ENCODE data around the gene UGGT1. TPM values are rescaled to one million over a fixed set of nuclear protein-coding genes. Genes with fewer than 3 reads are reported as not detected.

Gene UGGT1
- total RNA-seq, 1 donor = 108 TPM

DNA sequence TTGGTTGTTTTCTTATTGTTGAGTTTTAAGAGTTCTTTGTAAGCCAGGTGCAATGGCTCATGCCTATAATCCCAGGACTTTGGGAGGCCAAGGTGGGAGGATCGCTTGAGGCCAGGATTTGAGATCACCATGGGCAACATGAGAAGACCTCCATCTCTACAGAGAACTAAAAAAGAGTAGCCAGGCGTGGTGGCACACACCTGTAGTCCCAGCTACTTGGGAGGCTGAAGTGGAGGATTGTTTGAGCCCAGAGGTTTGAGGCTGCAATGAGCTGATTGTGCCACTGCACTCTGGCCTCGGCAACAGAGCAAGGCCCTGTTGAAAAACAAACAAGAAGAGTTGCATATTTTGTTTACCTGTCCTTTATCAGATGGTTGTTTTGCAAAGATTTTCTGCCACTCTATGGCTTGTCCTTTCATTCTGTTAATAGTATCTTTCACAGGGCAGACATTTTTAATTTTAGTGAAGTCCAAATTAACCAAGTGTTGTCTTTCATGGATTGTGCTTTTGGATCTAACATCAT, 46.2 kb downstream of the UGGT1 start:
- DNase-seq (ENCODE audit: low read depth) = no peak
- no peak overlapping the region for H3K4me3 ChIP-seq (ENCODE audit: low read depth, low read length)
- TF ChIP-seq, protein P1, sequence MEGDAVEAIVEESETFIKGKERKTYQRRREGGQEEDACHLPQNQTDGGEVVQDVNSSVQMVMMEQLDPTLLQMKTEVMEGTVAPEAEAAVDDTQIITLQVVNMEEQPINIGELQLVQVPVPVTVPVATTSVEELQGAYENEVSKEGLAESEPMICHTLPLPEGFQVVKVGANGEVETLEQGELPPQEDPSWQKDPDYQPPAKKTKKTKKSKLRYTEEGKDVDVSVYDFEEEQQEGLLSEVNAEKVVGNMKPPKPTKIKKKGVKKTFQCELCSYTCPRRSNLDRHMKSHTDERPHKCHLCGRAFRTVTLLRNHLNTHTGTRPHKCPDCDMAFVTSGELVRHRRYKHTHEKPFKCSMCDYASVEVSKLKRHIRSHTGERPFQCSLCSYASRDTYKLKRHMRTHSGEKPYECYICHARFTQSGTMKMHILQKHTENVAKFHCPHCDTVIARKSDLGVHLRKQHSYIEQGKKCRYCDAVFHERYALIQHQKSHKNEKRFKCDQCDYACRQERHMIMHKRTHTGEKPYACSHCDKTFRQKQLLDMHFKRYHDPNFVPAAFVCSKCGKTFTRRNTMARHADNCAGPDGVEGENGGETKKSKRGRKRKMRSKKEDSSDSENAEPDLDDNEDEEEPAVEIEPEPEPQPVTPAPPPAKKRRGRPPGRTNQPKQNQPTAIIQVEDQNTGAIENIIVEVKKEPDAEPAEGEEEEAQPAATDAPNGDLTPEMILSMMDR (IDR thresholded peaks at IDR 0.05; ENCODE audit: insufficient read depth, low read length) = no peak

DNA sequence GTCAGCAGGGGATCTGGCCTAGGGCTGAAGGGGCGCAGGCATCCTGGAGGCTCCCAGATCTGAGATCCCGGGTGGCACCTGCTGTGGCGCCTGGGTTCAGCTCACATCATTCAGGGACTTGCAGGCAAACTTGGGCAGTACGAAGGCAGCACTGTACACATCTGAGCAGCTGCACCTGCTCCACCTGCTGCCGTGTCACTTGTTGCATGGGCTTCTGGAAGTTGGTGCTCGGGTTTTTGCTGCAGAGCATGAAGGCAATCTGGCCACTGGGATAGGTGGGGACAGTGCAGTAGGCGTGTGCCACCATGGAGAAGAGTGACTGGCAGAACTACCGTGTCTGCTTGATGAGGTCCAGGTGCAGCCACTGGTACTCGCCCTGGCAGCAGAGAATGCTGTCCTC, 48.6 kb downstream of the UGGT1 start:
- DNase-seq (ENCODE audit: low read depth) = no peak
- TF ChIP-seq, protein P1 (IDR thresholded peaks at IDR 0.05; ENCODE audit: insufficient read depth, low read length) = no peak
- no peak overlapping the region for H3K4me3 ChIP-seq (ENCODE audit: low read depth, low read length)

DNA sequence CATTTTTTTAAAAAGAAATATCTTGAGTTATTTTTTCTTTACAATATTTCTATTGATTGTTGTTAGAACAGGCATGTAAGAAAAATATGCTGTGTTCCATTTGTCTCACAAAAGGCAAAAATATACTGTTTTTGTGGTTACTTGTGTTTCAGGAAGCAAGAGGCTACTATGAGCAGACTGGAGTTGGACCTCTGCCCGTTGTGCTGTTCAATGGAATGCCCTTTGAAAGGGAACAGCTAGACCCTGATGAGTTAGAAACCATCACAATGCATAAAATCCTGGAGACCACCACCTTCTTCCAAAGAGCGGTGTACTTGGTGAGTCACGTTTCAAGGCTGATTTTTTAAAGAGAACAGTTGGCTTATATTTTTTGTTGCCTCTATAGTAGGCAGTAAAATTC, 54.7 kb downstream of the UGGT1 start:
- TF ChIP-seq, protein P1 (IDR thresholded peaks at IDR 0.05; ENCODE audit: insufficient read depth, low read length) = no peak
- peak; percentile 5 for DNase-seq (ENCODE audit: low read depth)
- H3K4me3 ChIP-seq (ENCODE audit: low read depth, low read length) = no peak overlapping the region

DNA sequence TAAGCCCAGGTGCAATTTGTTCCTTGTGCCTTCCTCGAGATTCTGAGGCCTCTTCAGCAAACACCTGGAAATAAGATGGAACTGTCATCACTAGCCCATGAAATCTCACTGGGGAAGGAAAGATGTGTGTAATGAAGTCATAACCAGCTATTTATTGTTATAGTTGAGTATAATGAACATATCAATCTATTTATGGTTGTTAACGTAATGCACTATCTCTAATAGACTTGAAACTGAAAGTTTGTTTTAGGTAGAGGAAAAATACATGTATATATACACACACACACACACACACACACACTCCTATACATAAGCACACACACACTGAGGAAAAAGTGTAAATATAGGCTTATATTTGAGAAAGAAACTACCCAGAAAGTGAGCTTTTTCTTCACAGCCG, 62.8 kb downstream of the UGGT1 start:
- TF ChIP-seq, protein P1 (IDR thresholded peaks at IDR 0.05; ENCODE audit: insufficient read depth, low read length) = no peak
- no peak for DNase-seq (ENCODE audit: low read depth)
- H3K4me3 ChIP-seq (ENCODE audit: low read depth, low read length) = no peak overlapping the region

DNA sequence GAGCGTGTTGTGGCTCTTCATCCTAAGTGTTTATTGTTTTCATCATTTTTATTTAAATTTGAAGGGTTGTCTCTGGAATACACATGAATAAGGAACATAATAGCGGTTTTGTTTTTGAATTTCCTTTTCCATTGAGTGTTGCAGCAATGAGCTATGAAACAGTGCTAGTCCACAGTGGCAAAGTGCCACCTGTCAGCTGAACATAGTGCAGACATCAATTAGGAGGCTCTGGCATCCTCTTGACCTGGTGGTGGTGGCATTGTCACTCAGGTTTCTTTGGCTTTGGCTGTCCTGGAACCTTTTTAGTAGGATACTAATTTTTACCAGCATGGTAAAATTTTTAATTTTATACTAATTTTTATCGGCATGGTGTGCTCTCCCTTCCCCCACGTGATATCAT, 63.2 kb downstream of the UGGT1 start:
- no peak overlapping the region for H3K4me3 ChIP-seq (ENCODE audit: low read depth, low read length)
- peak; percentile 4 for DNase-seq (ENCODE audit: low read depth)
- TF ChIP-seq, protein P1 (IDR thresholded peaks at IDR 0.05; ENCODE audit: insufficient read depth, low read length) = no peak

DNA sequence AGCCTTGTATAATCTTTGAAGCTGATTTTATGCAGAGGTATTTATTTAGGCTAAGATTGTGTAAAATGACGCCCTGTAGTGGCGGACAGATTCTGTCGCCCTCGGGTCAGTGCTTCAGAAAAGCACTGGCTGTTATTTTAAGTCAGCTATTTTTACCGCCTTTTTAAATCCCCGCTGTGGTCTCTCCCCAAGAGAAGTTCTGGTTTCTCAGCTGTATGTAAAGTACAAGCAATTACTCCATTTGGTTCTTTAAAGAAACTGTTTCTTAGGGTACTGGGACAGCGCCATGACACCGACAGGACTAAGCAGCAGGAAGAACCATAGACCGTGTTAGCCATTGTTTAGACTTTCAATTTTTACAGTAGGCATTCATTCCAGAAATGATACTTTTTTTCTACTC, 65.0 kb downstream of the UGGT1 start:
- TF ChIP-seq, protein P1 (IDR thresholded peaks at IDR 0.05; ENCODE audit: insufficient read depth, low read length) = no peak
- no peak overlapping the region for H3K4me3 ChIP-seq (ENCODE audit: low read depth, low read length)
- no peak for DNase-seq (ENCODE audit: low read depth)

DNA sequence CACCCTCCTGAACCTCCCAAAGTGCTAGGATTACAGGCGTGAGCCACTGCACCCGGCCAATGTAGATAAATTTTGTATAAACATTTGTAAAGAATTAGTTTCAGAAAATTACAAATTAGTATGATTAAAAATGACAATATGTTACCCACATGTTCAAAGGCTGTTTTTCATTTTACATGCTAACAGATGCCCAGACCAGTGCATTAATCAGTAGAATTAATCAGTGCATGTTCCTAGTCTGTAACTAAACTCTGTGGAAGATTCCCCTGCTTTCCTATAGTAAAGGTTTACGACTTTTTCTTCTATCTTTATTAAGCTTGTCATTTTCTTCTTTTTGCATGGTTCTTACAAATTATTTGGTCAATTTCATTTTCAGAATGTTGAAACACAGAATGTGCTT, 65.8 kb downstream of the UGGT1 start:
- TF ChIP-seq, protein P1 (IDR thresholded peaks at IDR 0.05; ENCODE audit: insufficient read depth, low read length) = no peak
- H3K4me3 ChIP-seq (ENCODE audit: low read depth, low read length) = no peak overlapping the region
- no peak for DNase-seq (ENCODE audit: low read depth)

All from fibroblast of the aortic adventitia (primary cell).